GM12878 (cell line): ENCODE results near the gene KRT4. TPM values are rescaled to one million over a fixed set of nuclear protein-coding genes. Genes with fewer than 3 reads are reported as not detected.

Experiments used
- ATAC-seq: fragments of 200-7000 bp; cut with Tn5 transposase; 3 replicates; pipeline ENCODE4 v1.9.1; 2020; ENCODE audit warnings: mild to moderate bottlenecking, moderate library complexity
- BruUV-seq: library from RNA; stranded (reverse); fragments of 400-500 nt; replicated peaks from 2 replicates; lab custom pipeline; 2021; lab: Mats Ljungman, UMichigan
- CTCF ChIA-PET: fragments of 300-600 bp; sonication (Branson Sonifier 250); formaldehyde crosslinking; extraction: SDS; loops from one replicate; lab custom pipeline; 2021; ENCODE audit warnings: inconsistent platforms; lab: Yijun Ruan, JAX
- POLR2A ChIA-PET: fragments of 350-600 bp; formaldehyde crosslinking; extraction: SDS; loops from one replicate; lab custom pipeline; 2021; ENCODE audit warnings: inconsistent platforms; lab: Charles Lee
- RAD21 ChIA-PET: fragments of 300-600 bp; sonication (Branson Sonifier 250); formaldehyde crosslinking; loops from one replicate; lab custom pipeline; 2023; ENCODE audit warnings: antibody characterized with exemption; ENCODE audit not compliant: unreplicated experiment; lab: Charles Lee
- SMC1A ChIA-PET: fragments of 300-600 bp; sonication (Branson Sonifier 250); formaldehyde crosslinking; loops from one replicate; lab custom pipeline; 2023; ENCODE audit not compliant: unreplicated experiment, uncharacterized antibody; lab: Charles Lee
- DNase-seq: peaks from one replicate; pipeline ENCODE4 v3.0.0-alpha.2; 2011; ENCODE audit warnings: low read depth, low spot score
- FAIRE-seq: peaks from 3 replicates; lab custom pipeline; 2011; peaks lifted over from hg19 to GRCh38; lab: Jason Lieb, UNC
- H2AFZ ChIP-seq: 2 replicates; pipeline ENCODE4 v1.6.0; 2011; ENCODE audit warnings: low read depth, low read length, control low read depth; ENCODE audit not compliant: control insufficient read depth
- H3K27ac ChIP-seq: 2 replicates; pipeline ENCODE4 v1.5.1; 2011; ENCODE audit warnings: control low read depth; ENCODE audit not compliant: control insufficient read depth, insufficient read depth
- H3K27me3 ChIP-seq, 2 experiments: replicated peaks in 1 of 2; 2 replicates each; pipeline versions ENCODE4 v1.6.0 to v1.6.1; 2011; ENCODE audit warnings: low read length in 1 of 2; ENCODE audit not compliant: control insufficient read depth in 2 of 2, insufficient read depth in 2 of 2
- H3K36me3 ChIP-seq, 2 experiments: 2 replicates each; pipeline ENCODE4 v1.5.1; 2011; ENCODE audit warnings: low read length in 1 of 2; ENCODE audit not compliant: control insufficient read depth in 2 of 2, insufficient read depth in 2 of 2
- H3K4me1 ChIP-seq: 2 replicates; pipeline ENCODE4 v1.6.1; 2011; ENCODE audit warnings: mild to moderate bottlenecking, low read length, moderate library complexity, mixed read lengths; ENCODE audit not compliant: control insufficient read depth, insufficient read depth
- H3K4me2 ChIP-seq: 2 replicates; pipeline ENCODE4 v1.6.0; 2011; ENCODE audit warnings: control low read depth; ENCODE audit not compliant: control insufficient read depth, insufficient read depth
- H3K4me3 ChIP-seq: fragments of 200-600 bp; sonication (generic); 2 replicates; pipeline ENCODE4 v1.5.1; 2016
- H3K79me2 ChIP-seq: 2 replicates; pipeline ENCODE4 v1.6.0; 2011; ENCODE audit warnings: low read length; ENCODE audit not compliant: control insufficient read depth, insufficient read depth
- H3K9ac ChIP-seq: 2 replicates; pipeline ENCODE4 v1.8.0; 2011; ENCODE audit warnings: low read length, control low read depth, mixed read lengths; ENCODE audit not compliant: control insufficient read depth, insufficient read depth
- H3K9me3 ChIP-seq: replicated peaks from 3 replicates; pipeline ENCODE4 v1.5.1; 2011; ENCODE audit warnings: mild to moderate bottlenecking, low read length; ENCODE audit not compliant: control insufficient read depth, insufficient read depth
- H4K20me1 ChIP-seq: 2 replicates; pipeline ENCODE4 v1.6.0; 2011; ENCODE audit not compliant: control insufficient read depth, insufficient read depth
- EGR1 ChIP-seq, 2 experiments: IDR thresholded peaks; 1 replicate in 1 of 2; 2 replicates in 1 of 2; pipeline ENCODE4 v1.6.1; 2011 to 2012; ENCODE audit warnings: low read depth in 2 of 2, low read length in 2 of 2, borderline replicate concordance in 1 of 2, mild to moderate bottlenecking in 1 of 2, moderate library complexity in 1 of 2
- ETV6 ChIP-seq, 2 experiments: fragments of 450-650 bp in 1 of 2; IDR thresholded peaks in 1 of 2; conservative IDR thresholded peaks in 1 of 2; 2 replicates each; pipeline ENCODE4 v1.6.1; 2014; ENCODE audit warnings: antibody characterized with exemption in 1 of 2, borderline replicate concordance in 1 of 2, low read depth in 1 of 2, mild to moderate bottlenecking in 1 of 2, moderate library complexity in 1 of 2
- HCFC1 ChIP-seq: fragments of 150-350 bp; IDR thresholded peaks from 2 replicates; pipeline ENCODE4 v1.6.1; 2014; ENCODE audit warnings: low read length
- KLF5 ChIP-seq: fragments of 450-650 bp; IDR thresholded peaks from 2 replicates; pipeline ENCODE4 v1.6.1; 2014; ENCODE audit warnings: mild to moderate bottlenecking; ENCODE audit not compliant: partially characterized antibody
- NFIC ChIP-seq: IDR thresholded peaks from 2 replicates; pipeline ENCODE4 v1.6.1; 2012; ENCODE audit warnings: low read depth, mild to moderate bottlenecking, inconsistent platforms, low read length, moderate library complexity
- NFYA ChIP-seq: IDR thresholded peaks from 2 replicates; pipeline ENCODE4 v1.6.1; 2011; ENCODE audit warnings: low read depth, mild to moderate bottlenecking, low read length, improper control_type of control experiment, borderline replicate concordance
- POLR2A ChIP-seq: IDR thresholded peaks from 2 replicates; pipeline ENCODE4 v1.6.1; 2011; ENCODE audit warnings: low read depth, mild to moderate bottlenecking, low read length
- RB1 ChIP-seq: fragments of 450-650 bp; formaldehyde crosslinking; IDR thresholded peaks from 2 replicates; pipeline ENCODE4 v1.6.1; 2017; ENCODE audit warnings: mild to moderate bottlenecking, borderline replicate concordance
- RELB ChIP-seq: fragments of 450-650 bp; IDR thresholded peaks from 2 replicates; pipeline ENCODE4 v1.6.1; 2017; ENCODE audit warnings: low read depth, mild to moderate bottlenecking, moderate library complexity
- ZNF24 ChIP-seq: fragments of 450-650 bp; IDR thresholded peaks from 2 replicates; pipeline ENCODE4 v1.6.1; 2017; ENCODE audit warnings: antibody characterized with exemption, mild to moderate bottlenecking
- ZNF622 ChIP-seq: fragments of 450-650 bp; IDR thresholded peaks from 2 replicates; pipeline ENCODE4 v1.6.1; 2017; ENCODE audit warnings: mild to moderate bottlenecking, inconsistent platforms
- WGBS: methylation state at CpG from one replicate; pipeline ENCODE4 v1.1.6; 2016; ENCODE audit warnings: low lambda C conversion rate; ENCODE audit not compliant: insufficient replicate concordance, insufficient coverage; ENCODE audit errors: missing lambda C conversion rate; 5-methylcytosine and 5-hydroxymethylcytosine counted together
- in situ Hi-C: fragments of 300-500 bp; cut with MboI; formaldehyde crosslinking; loops from 9 replicates; pipeline ENCODE4 v1.14.3; 2018; ENCODE audit warnings: mixed read lengths
- intact Hi-C: fragments of 100-400 bp; cut with micrococcal nuclease; formaldehyde crosslinking; loops from one replicate; pipeline ENCODE4 v1.14.2; 2022; ENCODE audit not compliant: unreplicated experiment
- polyA plus RNA-seq, 11 experiments: library from polyadenylated mRNA; depleted of rRNA in 4 of 11; unstranded in 6 of 11; stranded (reverse) in 5 of 11; fragments of >200 nt; fragmentation: Nextera tagmentation in 4 of 11; fragmentation: Illumina TruSeq in 1 of 11; extraction: Ambion mirVana in 4 of 11; extraction: Trizol in 1 of 11; gene quantifications; 1 replicate in 1 of 11; 2 replicates in 10 of 11; pipeline versions ENCODE4 v1.2.1 to v1.2.3, GENCODE V29; 2011 to 2016; ENCODE audit warnings: inconsistent platforms in 2 of 11, missing spikeins in 2 of 11, low read depth in 1 of 11
- total RNA-seq, 4 experiments: library from RNA; depleted of rRNA in 3 of 4; stranded (reverse); fragments of >200 nt in 3 of 4; fragmentation: Illumina TruSeq in 1 of 4; extraction: Trizol in 1 of 4; gene quantifications; 2 replicates each; pipeline versions ENCODE4 v1.2.1 to v1.2.3, GENCODE V29; 2013 to 2021
- TF ChIP-seq, protein P1 (sequence below): IDR thresholded peaks from 2 replicates; pipeline ENCODE4 v1.6.1; 2012; ENCODE audit warnings: low read length, inconsistent platforms

Gene KRT4
- total and polyA plus RNA-seq, 10 of the 15 experiments (the other 5 are each of a cell fraction or from before 2014, with no cell fraction given) = not detected

- no peak for TF ChIP-seq RELB
- no peak for TF ChIP-seq POLR2A
- TF ChIP-seq, all 136 proteins: peak for 0
Observed at GRCh38 chr12:52824741-52825410, 11.0 kb upstream of the KRT4 start (continued).

DNA sequence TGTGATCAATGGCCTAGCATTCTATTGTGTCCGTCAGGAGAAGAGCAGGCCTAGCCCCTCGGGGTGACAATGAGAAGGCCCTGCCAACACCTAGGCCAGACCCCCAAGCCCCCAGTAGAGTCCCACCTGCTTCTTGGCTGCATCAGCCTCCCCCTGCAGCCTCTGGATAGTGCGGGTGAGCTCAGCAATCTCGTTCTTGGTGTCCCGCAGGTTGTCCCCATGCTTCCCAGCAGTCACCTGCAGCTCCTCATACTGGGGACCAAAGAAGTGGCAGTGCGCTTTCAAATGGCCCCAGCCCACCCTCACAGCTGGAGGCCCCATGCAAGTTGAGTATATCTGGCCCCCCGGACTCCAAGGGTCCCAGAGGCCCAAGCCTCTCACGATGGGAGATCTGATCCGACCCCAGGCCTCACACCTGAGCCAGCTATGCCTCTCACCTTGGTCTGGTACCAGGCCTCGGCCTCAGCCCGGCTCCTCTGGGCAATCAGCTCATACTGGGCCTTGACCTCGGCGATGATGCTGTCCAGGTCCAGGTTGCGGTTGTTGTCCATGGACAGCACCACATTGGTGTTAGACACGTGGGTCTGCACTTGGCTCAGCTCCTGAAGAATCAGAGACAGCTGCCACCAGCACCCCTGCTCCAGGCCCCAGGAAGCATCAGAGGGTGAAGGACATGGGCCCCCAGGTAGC is 10.0 kb upstream of the KRT4 start:
- ChIA-PET CTCF (no interaction called here), RAD21 (no interaction called here), SMC1A (no interaction called here), POLR2A (no interaction called here)
- no peak overlapping the region for H3K9ac ChIP-seq
- no peak overlapping the region for H3K4me3 ChIP-seq
- ATAC-seq (no peak), DNase-seq (no peak), FAIRE-seq (no peak)
- 17% methylated on average over 15 of the region's 15 CpGs for WGBS
- intact Hi-C loops (no loop called here), in situ Hi-C loops (no loop called here)
- no peaks in the 10 kb centered on the region for H3K9me3 ChIP-seq
- H3K36me3 ChIP-seq = no peaks in the 10 kb centered on the region
- no peaks in the 10 kb centered on the region for H3K79me2 ChIP-seq
- no TSS peak for BruUV-seq
- no peaks in the 10 kb centered on the region for H3K4me1 ChIP-seq
- no peak overlapping the region for H2AFZ ChIP-seq
- H3K4me2 ChIP-seq = no peak overlapping the region
- no peak overlapping the region for H3K27ac ChIP-seq
- peaks cover 0 to 9% of the 10 kb centered on the region in 2 experiments; a peak in 2 of 4 replicates for H3K27me3 ChIP-seq
- no peaks in the 10 kb centered on the region; the same call in 1 of the 2 replicates for H4K20me1 ChIP-seq
- no peak for TF ChIP-seq EGR1 (IDR thresholded peaks at IDR 0.05; ENCODE audit: borderline replicate concordance in 1 of 2, low read depth in 2 of 2, low read length in 2 of 2)
- TF ChIP-seq NFYA = no peak
- TF ChIP-seq ZNF622 = no peak
- TF ChIP-seq ZNF24 = no peak
- TF ChIP-seq KLF5 = no peak
- TF ChIP-seq, protein P1, sequence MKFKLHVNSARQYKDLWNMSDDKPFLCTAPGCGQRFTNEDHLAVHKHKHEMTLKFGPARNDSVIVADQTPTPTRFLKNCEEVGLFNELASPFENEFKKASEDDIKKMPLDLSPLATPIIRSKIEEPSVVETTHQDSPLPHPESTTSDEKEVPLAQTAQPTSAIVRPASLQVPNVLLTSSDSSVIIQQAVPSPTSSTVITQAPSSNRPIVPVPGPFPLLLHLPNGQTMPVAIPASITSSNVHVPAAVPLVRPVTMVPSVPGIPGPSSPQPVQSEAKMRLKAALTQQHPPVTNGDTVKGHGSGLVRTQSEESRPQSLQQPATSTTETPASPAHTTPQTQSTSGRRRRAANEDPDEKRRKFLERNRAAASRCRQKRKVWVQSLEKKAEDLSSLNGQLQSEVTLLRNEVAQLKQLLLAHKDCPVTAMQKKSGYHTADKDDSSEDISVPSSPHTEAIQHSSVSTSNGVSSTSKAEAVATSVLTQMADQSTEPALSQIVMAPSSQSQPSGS = no peak
- no peak for TF ChIP-seq NFIC
- TF ChIP-seq HCFC1 = no peak
- TF ChIP-seq RB1 = no peak
- TF ChIP-seq ETV6 (conservative IDR thresholded peaks at IDR 0.05 in 1 of 2, IDR thresholded peaks at IDR 0.05 in 1 of 2; ENCODE audit: borderline replicate concordance in 1 of 2, low read depth in 1 of 2) = no peak
